Measurements from ENCODE around the gene ZNF526. TPM values are rescaled to one million over a fixed set of nuclear protein-coding genes. Genes with fewer than 3 reads are reported as not detected.

Gene ZNF526
- polyA plus RNA-seq, 3 donors = 0.96 to 3.4 (median 1.3) TPM

- Mint-ChIP-seq H3K27me3 (ENCODE audit: low read depth in 3 of 3) (no peaks in the 10 kb centered on the region), H3K9me3 (no peaks in the 10 kb centered on the region), H3K4me3 (no peak overlapping the region), H3K36me3 (peaks cover 73 to 92% of the 10 kb centered on the region in 2 donors), H3K4me1 (peaks cover 7% of the 10 kb centered on the region), H3K27ac (peak overlapping the region in 5 of 7 donors; percentile 30 to 86 (median 73))
- no peaks in the 10 kb centered on the region for H3K9me3 ChIP-seq (replicated peaks in 1 of 2; ENCODE audit: control insufficient read depth in 1 of 2, insufficient read depth in 1 of 2, low read length in 2 of 2)
- H3K4me1 ChIP-seq (ENCODE audit: control insufficient read depth in 1 of 2, insufficient read depth in 2 of 2, low read length in 2 of 2) = no peaks in the 10 kb centered on the region
- no peak overlapping the region for H3K4me2 ChIP-seq (replicated peaks; ENCODE audit: extremely low read depth, low read length, poor library complexity, severe bottlenecking)
- H3K79me2 ChIP-seq (ENCODE audit: insufficient read depth, low read length) = peaks cover 46% of the 10 kb centered on the region
- peaks cover 97% of the 10 kb centered on the region for H4K20me1 ChIP-seq (ENCODE audit: insufficient read depth, low read length)
- H3K4me3 ChIP-seq (replicated peaks in 1 of 3; ENCODE audit: low read depth in 2 of 3, low read length in 3 of 3) = no peak overlapping the region
- no peaks in the 10 kb centered on the region for H3K27me3 ChIP-seq (ENCODE audit: control insufficient read depth in 2 of 2, insufficient read depth in 2 of 2, low read length in 2 of 2)
- no peak overlapping the region for H2AFZ ChIP-seq (ENCODE audit: insufficient read depth, low read depth, low read length, poor library complexity, severe bottlenecking)
- no peak overlapping the region for H3K9ac ChIP-seq (ENCODE audit: insufficient read depth, low read length, poor library complexity, severe bottlenecking)
- intact Hi-C loops (cut with micrococcal nuclease) = loop anchor here in 1 of 2 donors (10.0 kb wide), 1 partner anchor 129 kb away; no protein-coding TSS in a partner anchor
- TF ChIP-seq, protein P1, sequence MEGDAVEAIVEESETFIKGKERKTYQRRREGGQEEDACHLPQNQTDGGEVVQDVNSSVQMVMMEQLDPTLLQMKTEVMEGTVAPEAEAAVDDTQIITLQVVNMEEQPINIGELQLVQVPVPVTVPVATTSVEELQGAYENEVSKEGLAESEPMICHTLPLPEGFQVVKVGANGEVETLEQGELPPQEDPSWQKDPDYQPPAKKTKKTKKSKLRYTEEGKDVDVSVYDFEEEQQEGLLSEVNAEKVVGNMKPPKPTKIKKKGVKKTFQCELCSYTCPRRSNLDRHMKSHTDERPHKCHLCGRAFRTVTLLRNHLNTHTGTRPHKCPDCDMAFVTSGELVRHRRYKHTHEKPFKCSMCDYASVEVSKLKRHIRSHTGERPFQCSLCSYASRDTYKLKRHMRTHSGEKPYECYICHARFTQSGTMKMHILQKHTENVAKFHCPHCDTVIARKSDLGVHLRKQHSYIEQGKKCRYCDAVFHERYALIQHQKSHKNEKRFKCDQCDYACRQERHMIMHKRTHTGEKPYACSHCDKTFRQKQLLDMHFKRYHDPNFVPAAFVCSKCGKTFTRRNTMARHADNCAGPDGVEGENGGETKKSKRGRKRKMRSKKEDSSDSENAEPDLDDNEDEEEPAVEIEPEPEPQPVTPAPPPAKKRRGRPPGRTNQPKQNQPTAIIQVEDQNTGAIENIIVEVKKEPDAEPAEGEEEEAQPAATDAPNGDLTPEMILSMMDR (IDR thresholded peaks at IDR 0.05) = no peak
- DNase-seq = no peak
- peaks cover 81 to 86% of the 10 kb centered on the region in 2 donors for H3K36me3 ChIP-seq (replicated peaks in 1 of 2; ENCODE audit: control insufficient read depth in 1 of 2, insufficient read depth in 2 of 2, low read length in 2 of 2)
- peak overlapping the region in 1 of 2 donors; percentile 6 for H3K27ac ChIP-seq (ENCODE audit: low read depth in 1 of 2, low read length in 2 of 2)
- 95% methylated on average over 6 of the region's 6 CpGs for WGBS (ENCODE audit: insufficient coverage)
These were observed 13.7 kb downstream of the ZNF526 start for GRCh38 chr19:42233678-42234292.

- no peaks in the 10 kb centered on the region for H3K27me3 ChIP-seq (ENCODE audit: control insufficient read depth in 2 of 2, insufficient read depth in 2 of 2, low read length in 2 of 2)
- Mint-ChIP-seq H3K27ac (peak overlapping the region in 2 of 7 donors; percentile 30 to 46), H3K4me1 (peaks cover 12% of the 10 kb centered on the region), H3K4me3 (no peak overlapping the region), H3K27me3 (ENCODE audit: low read depth in 3 of 3) (no peaks in the 10 kb centered on the region), H3K9me3 (no peaks in the 10 kb centered on the region), H3K36me3 (peaks cover 71 to 92% of the 10 kb centered on the region in 2 donors)
- no peaks in the 10 kb centered on the region for H3K4me1 ChIP-seq (ENCODE audit: control insufficient read depth in 1 of 2, insufficient read depth in 2 of 2, low read length in 2 of 2)
- H2AFZ ChIP-seq (ENCODE audit: insufficient read depth, low read depth, low read length, poor library complexity, severe bottlenecking) = no peak overlapping the region
- H3K4me2 ChIP-seq (replicated peaks; ENCODE audit: extremely low read depth, low read length, poor library complexity, severe bottlenecking) = no peak overlapping the region
- intact Hi-C loops (cut with micrococcal nuclease) = loop anchor here in 1 of 2 donors (10.0 kb wide), 1 partner anchor 130 kb away; no protein-coding TSS in a partner anchor
- H3K79me2 ChIP-seq (ENCODE audit: insufficient read depth, low read length) = peaks cover 52% of the 10 kb centered on the region
- no peak overlapping the region for H3K27ac ChIP-seq (ENCODE audit: low read depth in 1 of 2, low read length in 2 of 2)
- 98% methylated on average over 7 of the region's 11 CpGs for WGBS (ENCODE audit: insufficient coverage)
- TF ChIP-seq, protein P1 (IDR thresholded peaks at IDR 0.05) = no peak
- DNase-seq = no peak
- peaks cover 81 to 86% of the 10 kb centered on the region in 2 donors for H3K36me3 ChIP-seq (replicated peaks in 1 of 2; ENCODE audit: control insufficient read depth in 1 of 2, insufficient read depth in 2 of 2, low read length in 2 of 2)
- H3K9me3 ChIP-seq (replicated peaks in 1 of 2; ENCODE audit: control insufficient read depth in 1 of 2, insufficient read depth in 1 of 2, low read length in 2 of 2) = no peaks in the 10 kb centered on the region
- no peak overlapping the region for H3K9ac ChIP-seq (ENCODE audit: insufficient read depth, low read length, poor library complexity, severe bottlenecking)
- no peak overlapping the region for H3K4me3 ChIP-seq (replicated peaks in 1 of 3; ENCODE audit: low read depth in 2 of 3, low read length in 3 of 3)
- peaks cover 97% of the 10 kb centered on the region for H4K20me1 ChIP-seq (ENCODE audit: insufficient read depth, low read length)
These were observed 14.3 kb downstream of the ZNF526 start for GRCh38 chr19:42234364-42234763.
